ENCODE measurements around the gene PRTN3. TPM values are rescaled to one million over a fixed set of nuclear protein-coding genes. Genes with fewer than 3 reads are reported as not detected.

Gene PRTN3
- total RNA-seq, 1 donor from 2014 or later: not detected

- Mint-ChIP-seq H3K4me1 (ENCODE audit: unreplicated experiment) (peaks cover 34% of the 10 kb centered on the region), H3K9me3 (no peaks in the 10 kb centered on the region), H3K4me3 (peak overlapping the region; percentile 79), H3K36me3 (peaks cover 25% of the 10 kb centered on the region), H3K27me3 (peaks cover 6% of the 10 kb centered on the region), H3K27ac (peak overlapping the region; percentile 91)
- TF ChIP-seq, protein P1, sequence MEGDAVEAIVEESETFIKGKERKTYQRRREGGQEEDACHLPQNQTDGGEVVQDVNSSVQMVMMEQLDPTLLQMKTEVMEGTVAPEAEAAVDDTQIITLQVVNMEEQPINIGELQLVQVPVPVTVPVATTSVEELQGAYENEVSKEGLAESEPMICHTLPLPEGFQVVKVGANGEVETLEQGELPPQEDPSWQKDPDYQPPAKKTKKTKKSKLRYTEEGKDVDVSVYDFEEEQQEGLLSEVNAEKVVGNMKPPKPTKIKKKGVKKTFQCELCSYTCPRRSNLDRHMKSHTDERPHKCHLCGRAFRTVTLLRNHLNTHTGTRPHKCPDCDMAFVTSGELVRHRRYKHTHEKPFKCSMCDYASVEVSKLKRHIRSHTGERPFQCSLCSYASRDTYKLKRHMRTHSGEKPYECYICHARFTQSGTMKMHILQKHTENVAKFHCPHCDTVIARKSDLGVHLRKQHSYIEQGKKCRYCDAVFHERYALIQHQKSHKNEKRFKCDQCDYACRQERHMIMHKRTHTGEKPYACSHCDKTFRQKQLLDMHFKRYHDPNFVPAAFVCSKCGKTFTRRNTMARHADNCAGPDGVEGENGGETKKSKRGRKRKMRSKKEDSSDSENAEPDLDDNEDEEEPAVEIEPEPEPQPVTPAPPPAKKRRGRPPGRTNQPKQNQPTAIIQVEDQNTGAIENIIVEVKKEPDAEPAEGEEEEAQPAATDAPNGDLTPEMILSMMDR (conservative IDR thresholded peaks at IDR 0.05): no peak
- no peak for DNase-seq (ENCODE audit: extremely low spot score, unreplicated experiment)
Observed at GRCh38 chr19:802498-803098, 38.2 kb upstream of the PRTN3 start.

GRCh38 chr19:803099-803561, 37.7 kb upstream of the PRTN3 start:
- Mint-ChIP-seq H3K4me3 (peak overlapping the region; percentile 79), H3K36me3 (peaks cover 29% of the 10 kb centered on the region), H3K4me1 (ENCODE audit: unreplicated experiment) (peaks cover 35% of the 10 kb centered on the region), H3K27ac (peak overlapping the region; percentile 91), H3K27me3 (peaks cover 6% of the 10 kb centered on the region), H3K9me3 (no peaks in the 10 kb centered on the region)
- DNase-seq (ENCODE audit: extremely low spot score, unreplicated experiment): no peak
- TF ChIP-seq, protein P1 (conservative IDR thresholded peaks at IDR 0.05): no peak

DNA sequence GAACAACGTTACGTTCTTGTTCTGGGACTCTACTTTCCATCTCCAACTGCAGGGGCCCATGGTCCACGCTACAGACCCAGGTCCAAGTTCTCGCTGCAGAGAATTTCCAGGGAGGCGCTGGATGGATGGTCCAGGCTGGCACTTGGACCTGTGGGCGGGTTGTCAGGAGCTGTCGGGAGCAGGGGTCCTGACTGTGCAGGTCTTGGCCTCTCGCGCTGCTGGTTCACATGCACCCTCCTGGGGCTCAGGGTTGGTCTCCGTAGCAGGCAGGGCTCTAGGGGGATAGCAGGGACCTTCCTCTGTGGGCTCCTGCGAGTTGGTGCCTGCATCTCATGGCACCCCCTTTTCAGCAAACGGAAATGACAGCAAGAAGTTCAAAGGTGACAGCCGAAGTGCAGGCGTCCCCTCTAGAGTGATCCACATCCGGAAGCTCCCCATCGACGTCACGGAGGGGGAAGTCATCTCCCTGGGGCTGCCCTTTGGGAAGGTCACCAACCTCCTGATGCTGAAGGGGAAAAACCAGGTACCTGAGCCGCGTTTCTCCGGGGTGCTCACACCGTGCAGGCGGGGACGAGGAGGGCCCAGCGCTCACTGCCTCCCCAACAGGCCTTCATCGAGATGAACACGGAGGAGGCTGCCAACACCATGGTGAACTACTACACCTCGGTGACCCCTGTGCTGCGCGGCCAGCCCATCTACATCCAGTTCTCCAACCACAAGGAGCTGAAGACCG, 36.9 kb upstream of the PRTN3 start:
- Mint-ChIP-seq H3K27ac (peak overlapping the region; percentile 55), H3K4me3 (peak overlapping the region; percentile 28), H3K4me1 (ENCODE audit: unreplicated experiment) (peaks cover 35% of the 10 kb centered on the region), H3K36me3 (peaks cover 29% of the 10 kb centered on the region), H3K27me3 (peaks cover 6% of the 10 kb centered on the region), H3K9me3 (no peaks in the 10 kb centered on the region)
- TF ChIP-seq, protein P1 (conservative IDR thresholded peaks at IDR 0.05): no peak
- no peak for DNase-seq (ENCODE audit: extremely low spot score, unreplicated experiment)

DNA sequence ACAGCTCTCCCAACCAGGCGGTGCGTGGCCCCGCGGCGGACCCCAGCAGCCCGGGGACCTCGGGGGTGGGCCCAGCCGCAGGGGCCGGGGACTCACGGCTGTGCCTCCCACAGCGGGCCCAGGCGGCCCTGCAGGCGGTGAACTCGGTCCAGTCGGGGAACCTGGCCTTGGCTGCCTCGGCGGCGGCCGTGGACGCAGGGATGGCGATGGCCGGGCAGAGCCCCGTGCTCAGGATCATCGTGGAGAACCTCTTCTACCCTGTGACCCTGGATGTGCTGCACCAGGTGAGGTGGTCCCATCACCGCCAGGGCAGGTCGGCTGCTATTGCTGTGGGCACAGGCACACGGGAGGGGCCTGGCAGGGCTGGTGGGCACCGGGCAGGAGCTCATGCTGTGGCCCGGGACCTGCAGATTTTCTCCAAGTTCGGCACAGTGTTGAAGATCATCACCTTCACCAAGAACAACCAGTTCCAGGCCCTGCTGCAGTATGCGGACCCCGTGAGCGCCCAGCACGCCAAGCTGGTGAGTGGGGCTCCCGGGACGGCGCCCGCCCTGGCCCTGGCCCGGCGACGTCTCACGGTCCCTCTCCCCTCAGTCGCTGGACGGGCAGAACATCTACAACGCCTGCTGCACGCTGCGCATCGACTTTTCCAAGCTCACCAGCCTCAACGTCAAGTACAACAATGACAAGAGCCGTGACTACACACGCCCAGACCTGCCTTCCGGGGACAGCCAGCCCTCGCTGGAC, 36.2 kb upstream of the PRTN3 start:
- Mint-ChIP-seq H3K27me3 (peaks cover 1% of the 10 kb centered on the region), H3K9me3 (no peaks in the 10 kb centered on the region), H3K4me3 (no peak overlapping the region), H3K27ac (no peak overlapping the region), H3K36me3 (peaks cover 23% of the 10 kb centered on the region), H3K4me1 (ENCODE audit: unreplicated experiment) (peaks cover 30% of the 10 kb centered on the region)
- TF ChIP-seq, protein P1 (conservative IDR thresholded peaks at IDR 0.05): no peak
- DNase-seq (ENCODE audit: extremely low spot score, unreplicated experiment): no peak

DNA sequence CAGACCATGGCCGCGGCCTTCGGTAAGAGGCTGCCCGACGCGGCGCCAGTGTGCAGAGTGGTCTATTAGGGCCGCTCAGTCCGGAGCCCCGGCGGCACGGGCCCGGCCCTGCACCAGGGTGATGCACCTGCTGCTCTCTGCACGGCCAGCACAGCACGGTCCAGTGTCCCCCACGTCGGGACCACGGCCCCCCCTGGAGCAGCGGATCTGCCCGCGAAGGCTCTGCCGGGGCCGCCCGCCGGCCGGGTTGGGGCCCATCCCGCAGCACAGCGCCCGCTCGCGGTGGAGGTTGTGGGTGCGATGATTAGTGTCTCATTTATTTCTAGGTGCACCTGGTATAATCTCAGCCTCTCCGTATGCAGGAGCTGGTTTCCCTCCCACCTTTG, 35.6 kb upstream of the PRTN3 start:
- Mint-ChIP-seq H3K4me1 (ENCODE audit: unreplicated experiment) (peaks cover 24% of the 10 kb centered on the region), H3K27me3 (no peaks in the 10 kb centered on the region), H3K27ac (no peak overlapping the region), H3K36me3 (peaks cover 22% of the 10 kb centered on the region), H3K9me3 (no peaks in the 10 kb centered on the region), H3K4me3 (no peak overlapping the region)
- no peak for DNase-seq (ENCODE audit: extremely low spot score, unreplicated experiment)
- TF ChIP-seq, protein P1 (conservative IDR thresholded peaks at IDR 0.05): no peak

Measured in type B pancreatic cell (in vitro differentiated cells).